OCI-LY7 (cell line): Measurements from ENCODE around the gene ADGRD1.

Source experiments
- CTCF ChIP-seq: fragments of 200-600 bp; sonication (generic); conservative IDR thresholded peaks from 2 replicates; pipeline ENCODE4 v1.5.1; 2014; ENCODE audit warnings: mild to moderate bottlenecking, antibody characterized with exemption, low read length, moderate library complexity, mixed read lengths
- EZH2phosphoT487 ChIP-seq: fragments of 200-600 bp; sonication (generic); IDR thresholded peaks from 2 replicates; pipeline ENCODE4 v1.6.1; 2018; ENCODE audit warnings: low read depth, borderline replicate concordance, mild to moderate bottlenecking, mixed run types, antibody characterized with exemption, low read length, moderate library complexity, mixed read lengths

GRCh38 chr12:131051155-131051473, 97.4 kb downstream of the ADGRD1 start:
- TF ChIP-seq CTCF (no peak), EZH2phosphoT487 (no peak)
